ENCODE results near the gene OXT.

GRCh38 chr20:3102575-3103368 is 31.4 kb downstream of the OXT start:
- TF ChIP-seq KLF8 (tag by site-specific recombination; IDR thresholded peaks at IDR 0.05) (no peak), ZNF140 (tag by site-specific recombination; IDR thresholded peaks at IDR 0.05) (no peak), ZBTB26 (tag by site-specific recombination; optimal IDR thresholded peaks at IDR 0.05) (no peak), ZNF510 (tag by site-specific recombination; IDR thresholded peaks at IDR 0.05; ENCODE audit: insufficient replicate concordance) (no peak), ZNF561 (tag by site-specific recombination; IDR thresholded peaks at IDR 0.05; ENCODE audit: borderline replicate concordance) (no peak), CTCF (tag by site-specific recombination; IDR thresholded peaks at IDR 0.05) (no peak), ZNF423 (tag by site-specific recombination; IDR thresholded peaks at IDR 0.05) (no peak), ZNF155 (tag by site-specific recombination; IDR thresholded peaks at IDR 0.05) (no peak), KLF9 (tag by site-specific recombination; IDR thresholded peaks at IDR 0.05; ENCODE audit: low read depth) (no peak), YY1 (tag by site-specific recombination; IDR thresholded peaks at IDR 0.05) (no peak), TCF7L2 (IDR thresholded peaks at IDR 0.05; ENCODE audit: borderline replicate concordance, low read depth, low read length) (no peak)
- TF ChIP-seq, protein P1, sequence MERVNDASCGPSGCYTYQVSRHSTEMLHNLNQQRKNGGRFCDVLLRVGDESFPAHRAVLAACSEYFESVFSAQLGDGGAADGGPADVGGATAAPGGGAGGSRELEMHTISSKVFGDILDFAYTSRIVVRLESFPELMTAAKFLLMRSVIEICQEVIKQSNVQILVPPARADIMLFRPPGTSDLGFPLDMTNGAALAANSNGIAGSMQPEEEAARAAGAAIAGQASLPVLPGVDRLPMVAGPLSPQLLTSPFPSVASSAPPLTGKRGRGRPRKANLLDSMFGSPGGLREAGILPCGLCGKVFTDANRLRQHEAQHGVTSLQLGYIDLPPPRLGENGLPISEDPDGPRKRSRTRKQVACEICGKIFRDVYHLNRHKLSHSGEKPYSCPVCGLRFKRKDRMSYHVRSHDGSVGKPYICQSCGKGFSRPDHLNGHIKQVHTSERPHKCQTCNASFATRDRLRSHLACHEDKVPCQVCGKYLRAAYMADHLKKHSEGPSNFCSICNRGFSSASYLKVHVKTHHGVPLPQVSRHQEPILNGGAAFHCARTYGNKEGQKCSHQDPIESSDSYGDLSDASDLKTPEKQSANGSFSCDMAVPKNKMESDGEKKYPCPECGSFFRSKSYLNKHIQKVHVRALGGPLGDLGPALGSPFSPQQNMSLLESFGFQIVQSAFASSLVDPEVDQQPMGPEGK (tag by site-specific recombination; IDR thresholded peaks at IDR 0.05) = no peak
- TF ChIP-seq, protein P2, sequence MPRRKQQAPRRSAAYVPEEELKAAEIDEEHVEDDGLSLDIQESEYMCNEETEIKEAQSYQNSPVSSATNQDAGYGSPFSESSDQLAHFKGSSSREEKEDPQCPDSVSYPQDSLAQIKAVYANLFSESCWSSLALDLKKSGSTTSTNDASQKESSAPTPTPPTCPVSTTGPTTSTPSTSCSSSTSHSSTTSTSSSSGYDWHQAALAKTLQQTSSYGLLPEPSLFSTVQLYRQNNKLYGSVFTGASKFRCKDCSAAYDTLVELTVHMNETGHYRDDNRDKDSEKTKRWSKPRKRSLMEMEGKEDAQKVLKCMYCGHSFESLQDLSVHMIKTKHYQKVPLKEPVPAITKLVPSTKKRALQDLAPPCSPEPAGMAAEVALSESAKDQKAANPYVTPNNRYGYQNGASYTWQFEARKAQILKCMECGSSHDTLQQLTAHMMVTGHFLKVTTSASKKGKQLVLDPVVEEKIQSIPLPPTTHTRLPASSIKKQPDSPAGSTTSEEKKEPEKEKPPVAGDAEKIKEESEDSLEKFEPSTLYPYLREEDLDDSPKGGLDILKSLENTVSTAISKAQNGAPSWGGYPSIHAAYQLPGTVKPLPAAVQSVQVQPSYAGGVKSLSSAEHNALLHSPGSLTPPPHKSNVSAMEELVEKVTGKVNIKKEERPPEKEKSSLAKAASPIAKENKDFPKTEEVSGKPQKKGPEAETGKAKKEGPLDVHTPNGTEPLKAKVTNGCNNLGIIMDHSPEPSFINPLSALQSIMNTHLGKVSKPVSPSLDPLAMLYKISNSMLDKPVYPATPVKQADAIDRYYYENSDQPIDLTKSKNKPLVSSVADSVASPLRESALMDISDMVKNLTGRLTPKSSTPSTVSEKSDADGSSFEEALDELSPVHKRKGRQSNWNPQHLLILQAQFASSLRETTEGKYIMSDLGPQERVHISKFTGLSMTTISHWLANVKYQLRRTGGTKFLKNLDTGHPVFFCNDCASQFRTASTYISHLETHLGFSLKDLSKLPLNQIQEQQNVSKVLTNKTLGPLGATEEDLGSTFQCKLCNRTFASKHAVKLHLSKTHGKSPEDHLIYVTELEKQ (tag by site-specific recombination; IDR thresholded peaks at IDR 0.05; ENCODE audit: borderline replicate concordance) = no peak
